ENCODE data around the gene C10orf95. TPM values are rescaled to one million over a fixed set of nuclear protein-coding genes. Genes with fewer than 3 reads are reported as not detected.
A peak's percentile ranks its signal among the peaks of the same experiment; 100 is the strongest.
"Not testable (repeated sequence)": the region's sequence is repeated elsewhere in the genome, so short reads cannot be mapped to it uniquely, and the experiment has no call there.

The C10orf95 gene, protein sequence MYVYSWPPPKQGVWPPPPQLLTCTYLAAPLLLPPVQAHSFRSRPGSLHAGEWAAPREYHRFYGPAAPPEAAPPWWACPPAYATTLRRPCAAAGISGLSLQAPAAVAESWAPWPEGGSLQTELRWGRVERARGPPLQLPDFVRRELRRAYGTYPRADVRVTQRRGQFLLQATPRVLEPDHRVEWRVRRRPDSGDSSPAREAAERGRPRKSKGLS
- not detected for polyA plus RNA-seq (2013, experiment 1 of 2)
- polyA plus RNA-seq (2013, experiment 2 of 2), result not detected

DNA sequence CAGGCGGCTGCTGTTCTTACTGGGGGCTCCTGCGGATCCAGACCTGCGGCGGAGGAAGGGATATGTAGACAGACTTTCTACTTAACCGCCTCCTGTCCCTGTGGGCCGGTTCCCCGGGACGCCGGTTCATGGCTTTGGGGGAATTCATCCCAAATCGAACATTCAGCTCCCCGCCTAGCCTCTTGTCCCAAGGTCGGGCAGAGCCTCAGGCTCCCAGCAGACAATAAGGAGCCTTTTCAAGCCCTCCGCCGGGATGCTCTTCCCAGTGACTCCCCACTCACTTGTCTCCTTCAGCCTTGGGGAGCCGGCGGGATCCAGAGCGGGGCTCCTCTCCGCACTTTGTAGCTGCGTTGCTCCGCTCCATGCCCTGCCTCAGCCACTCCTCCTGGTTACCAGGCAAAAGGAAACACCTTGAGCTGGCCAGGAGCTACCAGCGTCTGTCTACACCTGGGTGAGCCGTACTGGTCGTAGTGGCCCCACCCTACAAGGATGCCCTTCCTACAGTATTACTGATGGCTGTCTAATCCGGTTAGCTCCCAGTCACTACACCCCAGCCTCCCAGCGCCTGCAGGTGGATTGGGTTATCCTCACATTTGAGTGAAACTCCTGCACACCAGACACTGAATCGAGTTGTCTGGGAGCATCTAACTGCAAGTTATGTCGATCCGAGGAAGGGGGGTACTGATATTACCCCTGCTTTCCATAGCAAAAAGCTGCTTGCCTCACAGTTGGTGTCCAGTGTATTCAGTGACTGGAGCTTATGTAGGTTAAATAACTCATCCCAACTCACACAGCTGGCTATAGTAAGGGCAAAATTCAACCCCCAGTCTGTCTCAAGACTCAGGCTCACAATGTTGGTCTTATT, at the start of gene C10orf95:
Gene C10orf95, minus strand, starts transcription at position 439 of the 865 bp plus-strand sequence. CDS start 450 bp downstream, outside the sequence.
- peaks cover 27% of the 10 kb centered on the region for H3K4me1 ChIP-seq (ENCODE audit: control insufficient read depth, insufficient read depth, low read length, poor library complexity, severe bottlenecking)
- peak within 1 kb of the TSS; percentile 59 for H3K4me3 ChIP-seq (ENCODE audit: extremely low read depth, insufficient read depth, low read length, poor library complexity, severe bottlenecking)
- WGBS, 2 experiments (ENCODE audit: insufficient coverage in 2 of 2), result 38 to 43% methylated on average over 21 to 23 of the region's 28 CpGs
- no peak within 1 kb of the TSS for H3K27ac ChIP-seq (ENCODE audit: low read depth, low read length, severe bottlenecking)
- H3K36me3 ChIP-seq (ENCODE audit: control insufficient read depth, insufficient read depth, low read length), result no peaks in the 10 kb centered on the region
- H3K9me3 ChIP-seq (ENCODE audit: control insufficient read depth, low read length), result no peaks in the 10 kb centered on the region

DNA sequence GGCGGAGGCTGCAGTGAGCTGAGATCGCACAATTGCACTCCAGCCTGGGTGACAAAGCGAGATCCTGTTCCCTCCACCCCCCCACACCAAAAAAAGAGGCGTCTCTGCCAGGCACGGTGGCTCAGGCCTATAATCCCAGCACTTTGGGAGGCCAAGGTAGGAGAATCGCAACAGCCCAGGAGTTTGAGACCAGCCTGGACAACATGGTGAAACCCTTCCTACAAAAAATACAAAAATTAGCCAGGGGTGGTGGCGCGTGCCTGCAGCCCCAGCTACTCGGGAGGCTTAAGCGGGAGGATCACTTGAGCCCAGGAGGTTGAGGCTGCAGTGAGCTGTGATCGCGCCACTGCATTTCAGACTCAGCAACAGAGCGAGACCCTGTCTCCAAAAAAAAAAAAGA, 49.3 kb upstream of the C10orf95 start:
- 95% methylated on average over 5 to 11 of the region's 13 CpGs for WGBS, 2 experiments (ENCODE audit: insufficient coverage in 2 of 2)
- H3K9me3 ChIP-seq (ENCODE audit: control insufficient read depth, low read length); H3K4me1 ChIP-seq (ENCODE audit: control insufficient read depth, insufficient read depth, low read length, poor library complexity, severe bottlenecking); H3K4me3 ChIP-seq (ENCODE audit: extremely low read depth, insufficient read depth, low read length, poor library complexity, severe bottlenecking); H3K27ac ChIP-seq (ENCODE audit: low read depth, low read length, severe bottlenecking): not testable (repeated sequence)
- H3K36me3 ChIP-seq (ENCODE audit: control insufficient read depth, insufficient read depth, low read length), result peaks cover 42% of the 10 kb centered on the region

DNA sequence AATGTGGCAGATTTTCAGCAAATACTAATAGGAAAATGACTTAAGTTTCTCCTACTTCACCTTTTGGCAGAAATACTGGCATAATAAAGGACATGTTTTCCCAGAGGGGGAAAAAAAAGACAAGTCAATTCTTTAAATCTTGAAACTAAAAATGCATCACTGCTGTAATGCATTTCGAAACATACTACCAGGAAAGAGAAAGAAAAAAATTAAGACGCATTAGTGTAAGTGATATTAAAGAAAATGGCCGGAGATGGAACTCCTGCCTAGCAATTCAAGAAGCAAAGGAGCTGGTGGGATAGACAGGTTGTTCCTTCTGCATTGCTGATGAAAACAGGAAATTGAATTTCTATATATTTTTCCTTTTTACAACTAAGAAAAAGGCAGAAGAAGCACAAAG, 48.0 kb upstream of the C10orf95 start:
- WGBS, 2 experiments (ENCODE audit: insufficient coverage in 2 of 2), result 83% methylated on average over 2 of the region's 3 CpGs; no CpG with 5 or more reads in 1 of the 2 experiments
- Histone ChIP-seq H3K27ac (ENCODE audit: low read depth, low read length, severe bottlenecking) (no peak overlapping the region), H3K4me3 (ENCODE audit: extremely low read depth, insufficient read depth, low read length, poor library complexity, severe bottlenecking) (no peak overlapping the region), H3K36me3 (ENCODE audit: control insufficient read depth, insufficient read depth, low read length) (peaks cover 47% of the 10 kb centered on the region), H3K4me1 (ENCODE audit: control insufficient read depth, insufficient read depth, low read length, poor library complexity, severe bottlenecking) (no peaks in the 10 kb centered on the region), H3K9me3 (ENCODE audit: control insufficient read depth, low read length) (no peaks in the 10 kb centered on the region)

- peaks cover 64% of the 10 kb centered on the region for H3K36me3 ChIP-seq (ENCODE audit: control insufficient read depth, insufficient read depth, low read length)
- no peaks in the 10 kb centered on the region for H3K9me3 ChIP-seq (ENCODE audit: control insufficient read depth, low read length)
- no peak overlapping the region for H3K27ac ChIP-seq (ENCODE audit: low read depth, low read length, severe bottlenecking)
- H3K4me1 ChIP-seq (ENCODE audit: control insufficient read depth, insufficient read depth, low read length, poor library complexity, severe bottlenecking), result no peaks in the 10 kb centered on the region
- 83 to 100% methylated on average over 1 of the region's 1 CpG for WGBS, 2 experiments (ENCODE audit: insufficient coverage in 2 of 2)
- H3K4me3 ChIP-seq (ENCODE audit: extremely low read depth, insufficient read depth, low read length, poor library complexity, severe bottlenecking), result no peak overlapping the region
Observed at GRCh38 chr10:102497545-102497944, 46.2 kb upstream of the C10orf95 start.

- no peak overlapping the region for H3K4me3 ChIP-seq (ENCODE audit: extremely low read depth, insufficient read depth, low read length, poor library complexity, severe bottlenecking)
- H3K9me3 ChIP-seq (ENCODE audit: control insufficient read depth, low read length), result no peaks in the 10 kb centered on the region
- peaks cover 86% of the 10 kb centered on the region for H3K36me3 ChIP-seq (ENCODE audit: control insufficient read depth, insufficient read depth, low read length)
- no peaks in the 10 kb centered on the region for H3K4me1 ChIP-seq (ENCODE audit: control insufficient read depth, insufficient read depth, low read length, poor library complexity, severe bottlenecking)
- WGBS, 2 experiments (ENCODE audit: insufficient coverage in 2 of 2), result 89% methylated on average over 1 to 2 of the region's 2 CpGs
- no peak overlapping the region for H3K27ac ChIP-seq (ENCODE audit: low read depth, low read length, severe bottlenecking)
Observed at GRCh38 chr10:102493771-102494170, 42.4 kb upstream of the C10orf95 start.

DNA sequence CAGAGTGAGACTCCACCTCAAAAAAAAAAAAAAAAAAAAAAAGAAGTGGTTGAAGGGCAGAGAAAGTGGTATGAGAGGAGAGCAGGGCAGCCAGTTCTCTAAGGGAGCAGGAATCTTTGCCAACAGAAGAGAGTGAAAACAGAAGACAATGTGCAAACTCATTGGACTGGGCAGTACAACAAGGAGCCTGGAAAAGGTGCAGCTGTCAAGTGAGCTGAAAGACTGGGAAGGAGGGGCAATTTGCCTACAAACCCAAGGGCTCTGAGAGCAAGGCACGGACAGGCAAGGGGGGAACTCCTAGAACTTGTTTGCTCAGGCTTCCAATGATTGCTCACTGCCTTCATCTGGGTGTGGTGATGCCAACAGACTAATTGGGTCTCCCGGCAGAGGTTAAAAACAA, 41.6 kb upstream of the C10orf95 start:
- Histone ChIP-seq H3K36me3 (ENCODE audit: control insufficient read depth, insufficient read depth, low read length) (peaks cover 86% of the 10 kb centered on the region), H3K9me3 (ENCODE audit: control insufficient read depth, low read length) (no peaks in the 10 kb centered on the region), H3K4me3 (ENCODE audit: extremely low read depth, insufficient read depth, low read length, poor library complexity, severe bottlenecking) (no peak overlapping the region), H3K4me1 (ENCODE audit: control insufficient read depth, insufficient read depth, low read length, poor library complexity, severe bottlenecking) (no peaks in the 10 kb centered on the region), H3K27ac (ENCODE audit: low read depth, low read length, severe bottlenecking) (no peak overlapping the region)
- 79 to 82% methylated on average over 2 of the region's 2 CpGs for WGBS, 2 experiments (ENCODE audit: insufficient coverage in 2 of 2)

- no peak overlapping the region for H3K4me3 ChIP-seq (ENCODE audit: extremely low read depth, insufficient read depth, low read length, poor library complexity, severe bottlenecking)
- WGBS, 2 experiments (ENCODE audit: insufficient coverage in 2 of 2), result 92 to 96% methylated on average over 4 to 5 of the region's 7 CpGs
- no peaks in the 10 kb centered on the region for H3K4me1 ChIP-seq (ENCODE audit: control insufficient read depth, insufficient read depth, low read length, poor library complexity, severe bottlenecking)
- H3K9me3 ChIP-seq (ENCODE audit: control insufficient read depth, low read length), result no peaks in the 10 kb centered on the region
- no peak overlapping the region for H3K27ac ChIP-seq (ENCODE audit: low read depth, low read length, severe bottlenecking)
- H3K36me3 ChIP-seq (ENCODE audit: control insufficient read depth, insufficient read depth, low read length), result peaks cover 86% of the 10 kb centered on the region
Observed at GRCh38 chr10:102492344-102492939, 41.1 kb upstream of the C10orf95 start.

- Histone ChIP-seq H3K36me3 (ENCODE audit: control insufficient read depth, insufficient read depth, low read length) (peaks cover 86% of the 10 kb centered on the region), H3K9me3 (ENCODE audit: control insufficient read depth, low read length) (no peaks in the 10 kb centered on the region), H3K4me1 (ENCODE audit: control insufficient read depth, insufficient read depth, low read length, poor library complexity, severe bottlenecking) (no peaks in the 10 kb centered on the region), H3K4me3 (ENCODE audit: extremely low read depth, insufficient read depth, low read length, poor library complexity, severe bottlenecking) (no peak overlapping the region), H3K27ac (ENCODE audit: low read depth, low read length, severe bottlenecking) (no peak overlapping the region)
- WGBS, 2 experiments (ENCODE audit: insufficient coverage in 2 of 2), result 98% methylated on average over 4 of the region's 4 CpGs
Observed at GRCh38 chr10:102491136-102491535, 39.8 kb upstream of the C10orf95 start.

GRCh38 chr10:102485093-102485784, 33.9 kb upstream of the C10orf95 start:
- Histone ChIP-seq H3K9me3 (ENCODE audit: control insufficient read depth, low read length) (no peaks in the 10 kb centered on the region), H3K36me3 (ENCODE audit: control insufficient read depth, insufficient read depth, low read length) (peaks cover 97% of the 10 kb centered on the region)
- 93 to 97% methylated on average over 18 of the region's 18 CpGs for WGBS, 2 experiments (ENCODE audit: insufficient coverage in 2 of 2)

GRCh38 chr10:102484021-102484420, 32.7 kb upstream of the C10orf95 start:
- 94 to 96% methylated on average over 13 of the region's 13 CpGs for WGBS, 2 experiments (ENCODE audit: insufficient coverage in 2 of 2)
- H3K9me3 ChIP-seq (ENCODE audit: control insufficient read depth, low read length), result no peaks in the 10 kb centered on the region
- no peak overlapping the region for H3K27ac ChIP-seq (ENCODE audit: low read depth, low read length, severe bottlenecking)
- H3K4me1 ChIP-seq (ENCODE audit: control insufficient read depth, insufficient read depth, low read length, poor library complexity, severe bottlenecking), result peaks cover 3% of the 10 kb centered on the region
- H3K4me3 ChIP-seq (ENCODE audit: extremely low read depth, insufficient read depth, low read length, poor library complexity, severe bottlenecking), result no peak overlapping the region
- peaks cover 99% of the 10 kb centered on the region for H3K36me3 ChIP-seq (ENCODE audit: control insufficient read depth, insufficient read depth, low read length)

More at GRCh38 chr10:102485093-102485784, 33.9 kb upstream of the C10orf95 start:
- Histone ChIP-seq H3K27ac (ENCODE audit: low read depth, low read length, severe bottlenecking) (no peak overlapping the region), H3K4me3 (ENCODE audit: extremely low read depth, insufficient read depth, low read length, poor library complexity, severe bottlenecking) (no peak overlapping the region), H3K4me1 (ENCODE audit: control insufficient read depth, insufficient read depth, low read length, poor library complexity, severe bottlenecking) (peaks cover 3% of the 10 kb centered on the region)

All from mesodermal cell (in vitro differentiated cells).